H1 (cell line): Measurements from ENCODE around the gene CCDC24.

Source experiments
- EP300 ChIP-seq, 2 experiments: IDR thresholded peaks; 1 replicate in 1 of 2; 2 replicates in 1 of 2; pipeline ENCODE4 v1.6.1; 2011 to 2012; ENCODE audit warnings: low read depth in 2 of 2, low read length in 2 of 2, mild to moderate bottlenecking in 2 of 2, borderline replicate concordance in 1 of 2, inconsistent platforms in 1 of 2, moderate library complexity in 1 of 2
- HDAC2 ChIP-seq, 2 experiments: fragments of 300-600 bp in 1 of 2; sonication (generic) in 1 of 2; IDR thresholded peaks; 2 replicates each; pipeline ENCODE4 v1.6.1; 2011 to 2012; ENCODE audit warnings: low read depth in 2 of 2, low read length in 2 of 2, mild to moderate bottlenecking in 2 of 2, moderate library complexity in 2 of 2, borderline replicate concordance in 1 of 2, inconsistent platforms in 1 of 2
- POLR2A ChIP-seq, 2 experiments: IDR thresholded peaks; 1 replicate in 1 of 2; 2 replicates in 1 of 2; pipeline ENCODE4 v1.6.1; 2011; ENCODE audit warnings: low read depth in 2 of 2, low read length in 2 of 2, mild to moderate bottlenecking in 2 of 2; ENCODE audit errors: control extremely low read depth in 1 of 2
- TF ChIP-seq, protein P1 (sequence below), 3 experiments: IDR thresholded peaks; 1 replicate in 2 of 3; 2 replicates in 1 of 3; pipeline versions ENCODE4 v1.5.1 to v1.6.1; 2011; ENCODE audit warnings: low read length in 3 of 3, mild to moderate bottlenecking in 3 of 3, inconsistent platforms in 2 of 3, low read depth in 1 of 3, moderate library complexity in 1 of 3; ENCODE audit not compliant: insufficient read depth in 1 of 3; ENCODE audit errors: control extremely low read depth in 1 of 3

DNA sequence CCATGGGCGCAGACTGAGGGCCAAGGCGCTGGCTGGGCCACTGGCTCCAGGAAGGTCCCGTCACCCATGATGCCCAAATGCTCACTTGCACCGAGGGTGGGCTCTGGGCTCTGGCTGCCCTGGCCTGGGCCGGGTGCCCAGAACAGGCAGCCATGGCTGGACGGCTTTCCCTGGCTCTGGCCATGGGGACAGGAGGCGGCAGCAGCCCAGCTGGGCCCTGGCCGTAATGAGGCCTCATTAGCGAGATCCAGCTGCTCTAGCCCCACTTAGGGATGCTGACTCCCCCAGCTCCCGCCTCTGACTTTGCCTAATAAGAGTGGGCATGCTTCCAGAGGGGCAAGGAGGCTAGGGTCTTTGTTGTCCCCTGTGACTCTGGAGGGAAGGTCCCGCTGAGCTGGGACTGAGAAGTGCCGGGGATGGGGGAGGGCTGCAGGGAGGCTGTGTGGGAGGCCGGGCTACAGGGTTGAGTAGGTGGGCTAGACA, 28.1 kb downstream of the CCDC24 start:
- TF ChIP-seq, protein P1, sequence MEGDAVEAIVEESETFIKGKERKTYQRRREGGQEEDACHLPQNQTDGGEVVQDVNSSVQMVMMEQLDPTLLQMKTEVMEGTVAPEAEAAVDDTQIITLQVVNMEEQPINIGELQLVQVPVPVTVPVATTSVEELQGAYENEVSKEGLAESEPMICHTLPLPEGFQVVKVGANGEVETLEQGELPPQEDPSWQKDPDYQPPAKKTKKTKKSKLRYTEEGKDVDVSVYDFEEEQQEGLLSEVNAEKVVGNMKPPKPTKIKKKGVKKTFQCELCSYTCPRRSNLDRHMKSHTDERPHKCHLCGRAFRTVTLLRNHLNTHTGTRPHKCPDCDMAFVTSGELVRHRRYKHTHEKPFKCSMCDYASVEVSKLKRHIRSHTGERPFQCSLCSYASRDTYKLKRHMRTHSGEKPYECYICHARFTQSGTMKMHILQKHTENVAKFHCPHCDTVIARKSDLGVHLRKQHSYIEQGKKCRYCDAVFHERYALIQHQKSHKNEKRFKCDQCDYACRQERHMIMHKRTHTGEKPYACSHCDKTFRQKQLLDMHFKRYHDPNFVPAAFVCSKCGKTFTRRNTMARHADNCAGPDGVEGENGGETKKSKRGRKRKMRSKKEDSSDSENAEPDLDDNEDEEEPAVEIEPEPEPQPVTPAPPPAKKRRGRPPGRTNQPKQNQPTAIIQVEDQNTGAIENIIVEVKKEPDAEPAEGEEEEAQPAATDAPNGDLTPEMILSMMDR (IDR thresholded peaks at IDR 0.05; ENCODE audit: control extremely low read depth in 1 of 3, insufficient read depth in 1 of 3, low read depth in 1 of 3, low read length in 3 of 3): no peak
- TF ChIP-seq HDAC2 (IDR thresholded peaks at IDR 0.05; ENCODE audit: borderline replicate concordance in 1 of 2, low read depth in 2 of 2, low read length in 2 of 2) (no peak), EP300 (IDR thresholded peaks at IDR 0.05; ENCODE audit: borderline replicate concordance in 1 of 2, low read depth in 2 of 2, low read length in 2 of 2) (no peak), POLR2A (IDR thresholded peaks at IDR 0.05; ENCODE audit: control extremely low read depth in 1 of 2, low read depth in 2 of 2, low read length in 2 of 2) (no peak)
